GM18499 (cell line): ENCODE data around the gene MMP25.
"Not testable (repeated sequence)": the region's sequence is repeated elsewhere in the genome, so short reads cannot be mapped to it uniquely, and the experiment has no call there.

Experiments
- ATAC-seq: cut with Tn5 transposase; IDR thresholded peaks from one replicate; pipeline ENCODE4 v1.9.1; 2021; ENCODE audit warnings: moderate number of reproducible peaks; ENCODE audit not compliant: insufficient read depth, unreplicated experiment

The MMP25 gene

DNA sequence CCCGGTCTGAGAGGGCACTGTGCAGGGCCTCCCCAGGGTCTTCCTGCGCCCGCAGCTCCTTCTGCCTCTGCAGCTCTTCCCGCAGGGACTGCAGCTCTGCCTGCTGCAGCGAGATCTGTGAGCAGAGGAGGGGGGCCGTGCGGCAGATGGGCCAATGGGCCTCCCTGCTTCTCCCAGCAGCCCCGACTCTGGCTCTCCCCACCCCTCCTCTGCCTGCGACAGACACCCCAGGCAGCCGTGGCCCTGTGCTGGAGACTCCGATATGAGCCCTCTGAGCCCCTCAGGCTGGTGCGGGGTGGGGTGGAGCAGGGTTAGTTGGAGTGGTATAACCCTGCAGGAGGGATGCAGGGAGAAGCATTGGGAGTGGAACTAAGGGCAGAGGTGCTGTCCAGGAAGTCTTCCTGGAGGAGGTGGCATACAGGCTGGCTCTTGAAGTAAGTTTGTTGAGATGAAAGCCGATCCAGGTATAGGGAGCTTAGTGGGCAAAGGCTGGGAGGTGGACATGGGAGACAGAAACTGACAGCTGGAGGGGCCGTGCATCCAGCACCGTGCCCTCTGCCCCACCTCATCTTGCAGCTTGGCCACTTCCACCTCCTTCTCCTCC lies 17.5 kb upstream of the MMP25 start:
- ATAC-seq, result no peak

DNA sequence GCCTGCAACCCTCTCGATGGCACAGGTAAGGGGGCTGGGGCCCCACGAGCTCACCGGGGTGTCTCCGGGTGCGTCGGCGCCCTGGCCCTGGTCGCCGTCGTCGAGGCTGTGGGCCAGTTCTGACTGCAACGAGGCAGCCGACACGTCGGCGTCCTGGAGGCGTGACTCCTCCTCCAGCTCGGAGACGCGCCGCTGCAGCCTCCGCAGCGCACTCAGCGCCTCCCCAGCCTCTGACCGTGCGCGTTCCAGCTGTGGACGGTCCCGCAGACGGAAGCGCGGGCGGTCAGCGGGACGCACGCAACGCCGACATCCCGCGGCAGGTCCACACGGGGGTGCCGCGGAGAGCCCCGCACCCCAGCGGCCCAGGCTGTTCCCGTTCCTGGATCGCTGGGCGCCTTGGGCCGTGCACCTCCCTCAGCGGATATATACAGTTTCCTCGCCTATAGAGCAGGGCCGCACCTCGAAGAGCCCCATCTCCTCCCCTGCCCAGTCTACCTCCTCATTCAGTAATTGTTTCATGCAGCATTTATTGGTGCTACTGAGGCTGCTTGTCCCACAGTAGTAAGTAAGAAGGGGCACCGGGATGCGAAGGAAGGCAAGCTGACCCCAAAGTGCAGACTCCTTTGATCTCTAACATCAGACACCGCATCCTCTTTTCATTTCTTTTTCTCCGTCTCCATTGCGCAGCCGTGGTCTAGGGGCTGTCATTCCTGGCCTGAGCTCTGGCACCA lies 16.7 kb upstream of the MMP25 start:
- ATAC-seq, result no peak

DNA sequence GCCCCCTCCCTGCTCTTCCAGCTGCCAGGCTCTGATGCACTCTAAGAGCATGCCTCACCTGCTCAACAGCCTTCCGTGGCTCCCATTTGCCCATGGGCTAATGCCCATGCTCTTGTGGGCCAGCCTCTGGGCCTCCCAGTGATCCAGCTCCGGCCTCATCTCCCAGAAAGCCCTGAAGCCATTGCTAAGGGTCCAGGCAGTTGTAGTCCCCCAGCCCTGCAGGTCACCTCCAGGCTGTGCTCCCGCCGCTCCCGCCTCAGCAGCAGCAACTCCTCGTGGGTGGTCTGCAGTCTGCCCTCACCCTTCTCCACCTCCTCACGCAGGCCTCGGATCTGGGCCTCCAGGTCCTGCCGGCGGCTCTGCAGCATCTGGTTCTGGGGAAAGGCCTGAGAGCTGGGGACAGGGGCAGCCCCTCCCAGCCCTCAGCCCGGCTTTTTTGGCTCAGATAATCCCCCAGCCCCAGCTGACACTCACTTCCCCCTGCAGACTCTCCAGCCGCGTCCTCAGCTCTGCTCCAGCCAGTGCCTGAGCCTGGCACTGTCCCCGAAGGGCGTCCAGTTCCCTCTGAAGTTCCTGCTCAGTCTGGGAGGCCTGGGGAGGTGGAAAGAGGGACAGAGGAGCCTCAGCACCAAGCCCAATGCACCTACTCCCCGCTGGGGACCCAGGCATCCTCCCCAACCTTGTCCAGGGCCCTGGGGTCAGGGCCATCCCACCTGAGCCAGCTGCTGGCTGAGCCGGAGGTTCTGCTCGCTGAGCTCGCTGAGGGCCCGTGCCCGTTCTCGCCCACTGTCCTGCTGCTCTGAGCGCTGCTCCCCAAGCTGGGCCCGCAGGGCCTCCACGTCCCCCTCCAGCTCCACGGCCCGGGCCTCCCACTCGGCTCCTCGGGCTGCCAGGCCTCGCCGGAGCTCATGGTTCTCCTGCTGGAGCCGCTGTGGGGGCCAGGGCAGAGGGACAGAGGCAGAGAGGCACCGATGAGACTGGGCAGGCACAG lies 15.8 kb upstream of the MMP25 start:
- ATAC-seq, result no peak

DNA sequence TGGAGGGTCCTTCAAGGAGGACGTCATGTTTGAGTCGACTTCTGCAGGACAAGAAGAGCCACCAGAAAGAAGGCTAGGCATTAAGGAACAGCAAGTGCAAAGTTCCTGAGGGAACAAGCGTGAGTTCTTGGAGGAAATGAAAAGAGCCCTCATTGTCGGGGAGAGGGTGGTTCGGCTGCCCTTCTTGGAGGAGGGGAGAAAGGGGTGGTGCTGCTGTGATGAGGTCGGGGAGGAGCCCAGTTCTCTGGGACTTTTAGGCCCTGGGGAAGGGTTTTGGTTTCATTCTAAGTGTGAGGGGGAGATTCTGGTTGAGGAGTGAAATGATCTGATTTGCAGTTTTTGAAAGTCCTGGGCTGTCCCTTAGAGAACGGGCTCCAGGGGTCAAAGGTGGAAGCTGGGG lies 13.7 kb upstream of the MMP25 start:
- no peak for ATAC-seq

DNA sequence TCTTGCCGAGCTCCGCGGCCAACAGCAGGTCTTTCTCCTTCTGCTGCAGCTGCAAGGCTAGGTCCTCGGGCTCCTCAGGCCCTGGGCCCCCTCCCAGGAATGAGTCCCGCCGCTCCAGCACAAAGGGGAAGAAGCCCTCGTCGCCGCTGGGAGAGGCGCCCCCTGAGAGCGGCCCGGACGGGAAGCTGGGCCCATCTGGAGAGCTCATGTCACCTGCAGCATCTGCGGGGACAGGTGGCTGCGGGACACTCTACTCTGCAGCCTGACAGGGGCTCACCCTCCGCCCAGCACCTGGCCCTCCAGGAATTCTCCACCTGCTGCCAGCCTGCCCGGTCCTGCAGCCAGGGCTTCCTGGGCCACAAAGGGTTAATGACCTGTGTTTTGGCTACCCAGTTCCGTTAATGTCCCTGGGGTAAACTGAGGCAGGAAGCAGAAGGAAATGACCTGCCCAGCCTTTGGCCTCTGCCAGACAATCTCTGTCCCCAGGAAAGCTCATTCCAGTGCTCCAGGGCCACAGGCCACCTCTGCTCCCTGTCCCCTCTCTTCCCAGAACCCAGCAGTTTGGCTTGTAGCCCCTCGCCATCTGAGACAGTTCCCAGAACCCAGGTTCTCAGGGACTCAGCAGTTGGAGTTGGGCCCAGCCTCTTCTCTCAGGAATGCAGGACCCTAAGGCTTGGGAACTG lies 10.9 kb upstream of the MMP25 start:
- no peak for ATAC-seq

DNA sequence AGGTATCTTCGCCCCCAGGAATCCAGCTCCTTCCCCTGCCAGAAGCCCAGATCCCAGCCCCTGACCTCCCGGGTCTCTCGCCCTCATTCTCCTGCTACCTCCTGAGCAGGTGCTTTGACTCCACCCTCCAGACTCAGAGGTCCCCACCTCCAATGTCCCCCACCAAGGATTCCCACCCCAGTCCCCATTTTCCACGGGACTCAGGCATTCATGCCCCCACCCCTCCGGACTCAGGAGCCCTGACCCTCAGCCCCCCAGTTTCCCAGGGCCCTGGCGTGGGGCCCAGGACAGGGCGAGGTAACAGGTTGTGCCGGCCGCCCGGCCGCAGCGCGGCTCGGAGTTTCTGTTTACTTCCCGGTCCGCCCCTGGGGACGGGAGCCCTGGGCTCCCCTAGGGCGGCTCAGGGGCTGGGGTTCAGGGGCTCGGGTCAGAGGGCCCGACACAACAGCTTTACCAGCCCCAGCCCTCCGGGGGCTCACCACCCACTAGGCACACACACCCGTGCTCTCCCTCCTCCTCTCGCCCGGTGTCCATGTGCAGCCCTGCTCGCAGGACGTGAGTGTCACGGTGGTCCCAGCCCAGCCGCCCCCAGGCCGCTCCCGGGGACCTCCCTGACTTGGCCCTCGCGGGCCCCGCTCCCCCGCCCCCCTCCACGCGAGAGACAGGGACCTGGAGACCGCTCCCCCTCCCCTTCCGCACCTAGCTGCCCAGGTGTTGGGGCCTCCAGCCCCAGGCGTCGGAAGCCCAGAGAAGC lies 10.2 kb upstream of the MMP25 start:
- ATAC-seq, result no peak

DNA sequence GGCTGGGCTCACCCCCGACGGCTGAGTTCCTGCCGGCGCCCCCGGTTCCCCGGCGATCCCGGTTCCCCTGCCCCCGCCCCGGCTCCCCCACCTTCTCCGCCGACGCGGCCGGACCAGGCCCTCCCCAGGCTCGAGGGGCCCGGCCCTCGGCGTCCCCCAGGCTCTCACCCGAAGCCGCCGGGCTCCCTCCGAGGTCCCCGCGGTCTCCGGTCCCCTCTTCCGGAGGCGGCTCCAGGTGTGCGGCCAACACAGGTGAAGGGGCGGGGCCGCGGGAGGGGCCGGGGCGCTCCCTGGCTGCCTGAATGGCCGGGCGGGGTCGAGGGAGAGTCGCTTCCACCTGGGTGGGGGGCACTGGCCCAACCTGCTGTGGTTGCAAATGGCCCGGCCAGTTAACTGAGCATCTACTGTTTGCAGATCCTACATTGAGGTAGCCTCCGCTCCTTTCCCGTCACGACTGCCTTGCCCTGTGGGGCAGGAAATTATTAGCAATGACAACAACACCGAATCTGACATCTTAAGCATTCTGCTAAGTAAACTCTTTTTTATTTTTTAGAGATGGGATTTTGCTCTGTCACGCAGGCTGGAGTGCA lies 9.5 kb upstream of the MMP25 start, which contains the start of gene BICDL2:
TSS of gene BICDL2 (minus strand) at position 219 of the 590 bp plus-strand sequence. CDS start 1,448 bp downstream, outside the sequence.
- ATAC-seq, result no peak

DNA sequence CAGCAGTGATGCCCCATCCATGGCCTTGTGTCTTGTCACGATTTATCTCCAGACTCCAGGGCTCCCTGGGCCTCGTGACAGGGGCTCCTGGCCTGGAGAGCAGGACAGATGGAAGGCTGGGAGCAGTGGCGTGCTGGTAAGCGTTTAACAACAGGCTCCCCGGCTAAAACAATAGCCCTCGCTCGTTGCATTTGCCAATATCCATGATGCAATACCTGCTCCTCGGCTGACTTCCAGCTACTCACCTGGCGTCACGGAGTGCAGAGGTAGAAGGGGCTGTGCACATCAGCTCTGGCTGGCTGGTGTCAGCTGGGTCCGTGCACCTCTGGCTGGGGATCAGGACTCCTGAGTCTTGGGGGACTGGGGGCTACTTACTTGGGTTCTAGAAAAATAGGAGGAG lies 8.1 kb upstream of the MMP25 start:
- no peak for ATAC-seq

DNA sequence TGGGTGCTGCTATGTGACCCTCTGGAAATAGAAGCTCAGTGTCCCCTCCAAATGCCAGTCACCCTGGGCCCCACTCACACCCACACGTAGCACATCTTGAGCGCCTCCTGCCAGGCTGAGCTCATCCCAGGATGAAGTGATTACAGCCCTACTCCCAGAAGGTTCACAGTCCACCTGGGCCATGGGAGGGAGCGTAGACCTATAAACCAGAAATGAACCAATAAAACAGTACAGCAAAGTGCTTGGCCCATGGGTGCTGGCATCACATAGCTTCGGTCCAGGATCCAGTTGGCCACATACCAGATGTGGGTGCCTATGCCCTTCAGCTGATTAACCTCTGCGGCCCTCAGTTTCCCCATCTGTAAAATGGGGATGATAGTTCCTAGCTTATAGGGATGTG lies 7.5 kb upstream of the MMP25 start:
- ATAC-seq, result no peak

DNA sequence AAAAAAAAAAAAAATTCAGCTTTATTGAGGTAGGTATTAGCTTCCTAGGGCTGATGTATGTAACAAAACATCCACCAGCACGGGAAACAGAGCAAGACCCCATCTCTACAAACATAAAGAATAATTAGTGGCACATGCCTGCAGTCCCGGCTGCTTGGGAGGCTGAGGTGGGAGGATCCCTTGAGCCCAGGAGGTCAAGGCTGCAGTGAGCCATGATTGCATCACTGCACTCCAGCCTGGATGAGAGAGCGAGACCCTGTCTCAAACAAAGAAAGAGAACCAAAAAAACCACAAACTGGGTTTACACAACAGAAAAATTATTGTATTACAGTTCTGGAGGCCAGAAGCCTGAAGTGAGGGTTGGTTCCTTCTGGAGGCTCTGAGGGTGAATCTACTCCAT lies 4.0 kb upstream of the MMP25 start:
- no peak for ATAC-seq

DNA sequence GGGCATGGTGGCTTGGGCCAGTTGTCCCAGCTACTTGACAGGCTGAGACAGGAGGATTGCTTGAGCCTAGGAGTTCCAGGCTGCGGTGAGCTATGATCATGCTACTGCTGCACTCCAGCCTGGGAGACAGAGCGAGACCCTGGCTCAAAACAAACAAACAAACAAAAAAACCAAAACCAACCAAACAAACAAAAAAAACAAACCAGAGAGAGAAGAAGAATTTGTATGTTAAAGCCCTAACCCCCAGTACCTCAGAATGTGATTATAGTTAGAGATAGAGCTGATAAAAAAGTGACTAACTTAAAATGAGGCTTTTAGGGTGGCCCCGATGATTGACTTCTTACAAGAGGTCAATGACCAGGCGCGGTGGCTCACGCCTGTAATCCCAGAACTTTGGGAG lies 1.7 kb upstream of the MMP25 start:
- no peak for ATAC-seq

DNA sequence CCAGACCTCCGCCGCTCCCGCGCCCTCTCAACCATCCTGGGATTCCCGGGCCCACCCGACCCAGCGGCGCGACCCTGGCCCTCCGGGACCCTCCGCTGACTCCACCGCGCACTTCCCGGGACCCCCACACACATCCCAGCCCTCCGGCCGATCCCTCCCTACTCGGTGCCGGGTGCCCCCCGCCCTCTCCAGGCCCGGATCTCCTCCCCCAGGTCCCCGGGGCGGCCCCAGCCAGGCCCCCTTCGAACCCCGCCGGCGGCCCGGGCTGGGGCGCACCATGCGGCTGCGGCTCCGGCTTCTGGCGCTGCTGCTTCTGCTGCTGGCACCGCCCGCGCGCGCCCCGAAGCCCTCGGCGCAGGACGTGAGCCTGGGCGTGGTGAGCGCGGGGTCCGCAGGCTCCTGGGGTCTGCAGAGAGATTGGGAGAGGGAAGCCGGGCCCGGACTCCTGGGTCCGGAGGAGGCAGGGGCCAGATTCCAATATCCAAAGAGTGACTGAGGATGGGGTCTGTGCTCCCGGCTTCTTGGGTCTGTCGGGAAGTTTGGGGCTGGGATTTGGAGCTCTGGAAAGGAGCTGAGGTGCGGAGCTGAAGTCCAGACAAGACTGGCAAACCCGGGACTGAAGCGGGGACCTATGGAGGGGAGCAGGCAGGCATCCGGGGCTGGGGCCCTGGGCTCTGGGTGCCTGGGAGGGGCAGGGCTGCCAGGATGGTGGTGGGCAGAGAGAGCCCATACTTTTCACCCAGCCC lies 453 bp downstream of the MMP25 start:
- ATAC-seq, result no peak

DNA sequence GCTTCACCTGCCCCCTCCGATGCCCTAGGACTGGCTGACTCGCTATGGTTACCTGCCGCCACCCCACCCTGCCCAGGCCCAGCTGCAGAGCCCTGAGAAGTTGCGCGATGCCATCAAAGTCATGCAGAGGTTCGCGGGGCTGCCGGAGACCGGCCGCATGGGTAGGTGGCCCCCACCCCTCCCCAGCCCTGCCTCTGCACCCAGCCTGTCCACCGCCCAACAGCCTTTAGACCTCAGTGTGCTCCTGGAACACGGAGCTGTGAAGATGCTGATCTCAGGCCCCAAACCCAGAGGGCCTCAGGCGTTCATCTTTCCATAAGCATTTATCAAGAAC lies 993 bp downstream of the MMP25 start:
- ATAC-seq, result no peak

DNA sequence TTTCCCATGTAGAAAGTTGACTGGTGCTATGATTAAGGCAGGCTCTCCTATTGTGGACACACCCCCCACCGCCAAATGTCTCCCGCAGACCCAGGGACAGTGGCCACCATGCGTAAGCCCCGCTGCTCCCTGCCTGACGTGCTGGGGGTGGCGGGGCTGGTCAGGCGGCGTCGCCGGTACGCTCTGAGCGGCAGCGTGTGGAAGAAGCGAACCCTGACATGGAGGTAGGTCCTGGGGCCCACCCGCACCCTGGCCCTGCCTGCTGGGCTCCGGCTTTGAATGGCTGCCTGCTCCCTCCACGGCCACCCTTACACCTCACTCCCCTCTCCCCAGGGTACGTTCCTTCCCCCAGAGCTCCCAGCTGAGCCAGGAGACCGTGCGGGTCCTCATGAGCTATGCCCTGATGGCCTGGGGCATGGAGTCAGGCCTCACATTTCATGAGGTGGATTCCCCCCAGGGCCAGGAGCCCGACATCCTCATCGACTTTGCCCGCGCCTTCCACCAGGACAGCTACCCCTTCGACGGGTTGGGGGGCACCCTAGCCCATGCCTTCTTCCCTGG lies 3.6 kb downstream of the MMP25 start:
- ATAC-seq, result no peak

DNA sequence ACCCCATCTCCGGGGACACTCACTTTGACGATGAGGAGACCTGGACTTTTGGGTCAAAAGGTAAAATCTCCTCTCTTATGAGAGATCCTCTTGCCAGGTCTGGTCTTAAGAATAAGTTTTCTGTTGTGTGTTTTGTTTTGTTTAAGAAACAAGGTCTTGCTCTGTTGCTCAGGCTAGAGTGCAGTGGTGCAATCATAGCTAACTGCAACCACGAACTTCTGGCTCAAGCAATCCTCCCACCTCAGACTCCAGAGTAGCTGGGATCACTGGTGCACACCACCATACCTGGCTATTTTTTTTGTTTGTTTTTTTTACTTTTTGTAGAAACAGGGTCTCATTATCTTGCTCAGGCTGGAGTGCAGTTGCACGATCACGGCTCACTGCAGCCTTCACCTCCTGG lies 4.1 kb downstream of the MMP25 start:
- ATAC-seq, result no peak

DNA sequence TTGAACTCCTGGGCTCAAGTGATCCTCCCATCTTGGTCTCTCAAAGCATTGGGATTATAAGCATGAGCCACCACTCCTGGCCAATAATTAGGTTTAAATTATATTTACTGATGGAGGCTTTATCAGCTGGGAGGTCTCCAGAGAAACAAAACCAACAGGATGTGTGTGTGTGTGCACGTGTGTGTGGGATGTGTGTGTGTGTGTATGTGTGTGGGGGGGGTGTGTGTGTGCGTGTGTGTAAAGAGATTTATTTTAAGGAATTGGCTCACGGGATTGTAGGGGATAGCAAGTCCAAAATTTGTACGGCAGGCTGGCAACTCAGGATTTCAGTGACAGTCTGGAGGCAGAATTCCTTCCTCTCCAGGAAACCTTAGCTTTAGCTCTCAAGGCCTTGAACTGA lies 4.6 kb downstream of the MMP25 start:
- no peak for ATAC-seq

DNA sequence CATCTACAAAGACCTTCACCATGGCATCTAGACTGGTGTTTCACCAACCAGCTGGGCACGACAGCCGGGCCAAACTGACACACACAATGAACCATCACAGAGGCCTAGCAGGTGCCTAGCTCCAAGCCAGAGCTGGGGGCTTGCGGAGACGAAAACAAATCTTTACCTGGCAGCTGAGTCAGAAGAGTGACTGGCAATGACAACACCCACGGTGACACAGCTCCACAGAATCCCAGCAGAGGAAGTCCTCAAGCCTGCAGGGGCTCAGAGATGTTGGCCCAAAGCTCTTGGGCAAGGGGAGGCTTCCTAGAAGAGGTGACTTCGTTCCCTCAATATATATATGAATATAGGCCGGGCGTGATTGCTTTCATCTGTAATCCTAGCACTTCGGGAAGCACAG lies 5.1 kb downstream of the MMP25 start:
- no peak for ATAC-seq

DNA sequence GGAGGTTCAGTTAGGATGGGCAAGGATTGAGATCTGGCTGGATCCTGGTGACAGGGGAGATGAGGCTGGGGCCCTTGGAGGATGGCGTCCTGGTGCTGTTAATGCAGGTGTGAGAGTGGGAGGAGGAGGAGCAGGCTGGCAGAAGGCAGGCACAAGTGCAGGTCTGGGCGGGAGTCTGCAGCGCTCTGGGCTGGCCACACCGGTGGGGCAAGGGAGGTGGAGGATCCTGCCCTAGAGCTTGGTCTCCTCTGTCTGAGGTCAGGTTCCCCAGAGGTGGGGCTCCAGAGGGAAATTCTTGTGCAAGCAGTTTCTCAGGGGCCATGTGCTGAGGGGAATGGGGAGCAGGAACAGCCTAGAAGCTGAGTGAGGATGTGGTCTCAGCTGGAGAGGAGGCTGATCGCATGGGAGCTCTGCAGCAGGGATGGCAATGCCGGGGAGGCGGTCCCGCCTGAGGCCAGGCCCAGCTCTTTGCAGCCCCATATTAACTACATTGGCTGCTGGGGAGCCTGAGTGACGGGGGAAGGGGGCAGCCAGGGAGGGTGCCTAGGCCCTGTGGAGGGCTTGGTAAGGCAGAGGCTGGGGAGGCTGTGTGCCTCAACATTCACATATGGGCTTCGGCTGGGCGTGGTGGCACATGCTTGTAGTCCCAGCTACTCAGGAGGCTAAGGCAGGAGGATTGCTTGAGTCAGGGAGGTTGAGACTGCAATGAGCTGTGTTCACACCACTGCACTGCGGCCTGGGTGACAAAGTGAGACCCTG lies 6.4 kb downstream of the MMP25 start:
- not testable (repeated sequence) for ATAC-seq
